Measurements from ENCODE around the gene SMIM44. TPM values are rescaled to one million over a fixed set of nuclear protein-coding genes. Genes with fewer than 3 reads are reported as not detected.
A peak's percentile ranks its signal among the peaks of the same experiment; 100 is the strongest.

SMIM44 gene
- total RNA-seq, 6 experiments from 2014 or later = not detected

GRCh38 chr19:3494559-3494958 is 11.3 kb upstream of the SMIM44 start:
- H3K36me3 Mint-ChIP-seq (ENCODE audit: low read depth) = peaks cover 15% of the 10 kb centered on the region
- H3K4me1 Mint-ChIP-seq (ENCODE audit: low read depth) = peaks cover 12% of the 10 kb centered on the region
- no peak for DNase-seq
- no peak overlapping the region for H3K27ac Mint-ChIP-seq
- TF ChIP-seq CTCF (IDR thresholded peaks at IDR 0.05) = no peak
- H3K9me3 Mint-ChIP-seq = no peaks in the 10 kb centered on the region
- H3K4me3 Mint-ChIP-seq = no peak overlapping the region
- no peaks in the 10 kb centered on the region for H3K27me3 Mint-ChIP-seq (ENCODE audit: insufficient read depth)

GRCh38 chr19:3494051-3494450 is 10.8 kb upstream of the SMIM44 start:
- H3K4me3 Mint-ChIP-seq = no peak overlapping the region
- H3K27ac Mint-ChIP-seq = no peak overlapping the region
- H3K9me3 Mint-ChIP-seq = no peaks in the 10 kb centered on the region
- no peak for DNase-seq
- peaks cover 8% of the 10 kb centered on the region for H3K4me1 Mint-ChIP-seq (ENCODE audit: low read depth)
- no peak for TF ChIP-seq CTCF (IDR thresholded peaks at IDR 0.05)
- no peaks in the 10 kb centered on the region for H3K27me3 Mint-ChIP-seq (ENCODE audit: insufficient read depth)
- peaks cover 15% of the 10 kb centered on the region for H3K36me3 Mint-ChIP-seq (ENCODE audit: low read depth)

- Mint-ChIP-seq H3K27ac (no peak overlapping the region; the same call in 1 of the 2 replicates), H3K36me3 (ENCODE audit: low read depth) (peaks cover 15% of the 10 kb centered on the region), H3K27me3 (ENCODE audit: insufficient read depth) (no peaks in the 10 kb centered on the region), H3K4me3 (no peak overlapping the region), H3K4me1 (ENCODE audit: low read depth) (peaks cover 5% of the 10 kb centered on the region; the same call in 1 of the 2 replicates), H3K9me3 (no peaks in the 10 kb centered on the region)
- no peak for TF ChIP-seq CTCF (IDR thresholded peaks at IDR 0.05)
- no peak for DNase-seq
Observed at GRCh38 chr19:3493651-3494050, 10.4 kb upstream of the SMIM44 start.

GRCh38 chr19:3492919-3493318 is 9.7 kb upstream of the SMIM44 start:
- no peaks in the 10 kb centered on the region for H3K9me3 Mint-ChIP-seq
- peaks cover 13% of the 10 kb centered on the region for H3K36me3 Mint-ChIP-seq (ENCODE audit: low read depth)
- no peak for DNase-seq
- no peak overlapping the region for H3K27ac Mint-ChIP-seq
- no peak overlapping the region for H3K4me3 Mint-ChIP-seq
- H3K27me3 Mint-ChIP-seq (ENCODE audit: insufficient read depth) = no peaks in the 10 kb centered on the region
- H3K4me1 Mint-ChIP-seq (ENCODE audit: low read depth) = peaks cover 2% of the 10 kb centered on the region; the same call in 1 of the 2 replicates
- no peak for TF ChIP-seq CTCF (IDR thresholded peaks at IDR 0.05)

GRCh38 chr19:3492131-3492839 is 9.0 kb upstream of the SMIM44 start:
- peak; percentile 13; the same call in 1 of the 2 replicates for TF ChIP-seq CTCF (IDR thresholded peaks at IDR 0.05)
- H3K4me3 Mint-ChIP-seq = no peak overlapping the region
- H3K9me3 Mint-ChIP-seq = no peaks in the 10 kb centered on the region
- H3K36me3 Mint-ChIP-seq (ENCODE audit: low read depth) = peaks cover 9% of the 10 kb centered on the region; the same call in 1 of the 2 replicates
- H3K27me3 Mint-ChIP-seq (ENCODE audit: insufficient read depth) = no peaks in the 10 kb centered on the region
- no peak for DNase-seq
- H3K4me1 Mint-ChIP-seq (ENCODE audit: low read depth) = no peaks in the 10 kb centered on the region
- H3K27ac Mint-ChIP-seq = no peak overlapping the region

All from HFFc6 (cell line).